Tibial nerve (tissue), 4 donors: ENCODE results near the gene RACGAP1.

Experiments used
- CTCF ChIP-seq, 5 experiments: fragments of 200-600 bp in 3 of 5; fragments of 450-650 bp in 2 of 5; sonication (generic) in 3 of 5; IDR thresholded peaks; one replicate each; pipeline ENCODE4 v1.5.1; 2016 to 2019; ENCODE audit warnings: antibody characterized with exemption in 5 of 5, mild to moderate bottlenecking in 3 of 5, moderate library complexity in 2 of 5
- EP300 ChIP-seq, 2 donors: sonication (generic); formaldehyde crosslinking; IDR thresholded peaks; one replicate each; pipeline ENCODE4 v1.6.1; 2017; ENCODE audit warnings: antibody characterized with exemption in 2 of 2, mild to moderate bottlenecking in 1 of 2
- POLR2A ChIP-seq, 2 donors: fragments of 450-650 bp; IDR thresholded peaks; one replicate each; pipeline ENCODE4 v1.6.1; 2017; ENCODE audit warnings: antibody characterized with exemption in 2 of 2, mild to moderate bottlenecking in 2 of 2, moderate library complexity in 2 of 2

- TF ChIP-seq CTCF (IDR thresholded peaks at IDR 0.05) (no peak), POLR2A (IDR thresholded peaks at IDR 0.05) (no peak), EP300 (IDR thresholded peaks at IDR 0.05) (no peak)
These were observed 25.3 kb upstream of the RACGAP1 start for GRCh38 chr12:50050410-50051098.
